NCI-H345 (cell line): ENCODE measurements around the gene UTP11.

Experiments used
- DNase-seq: peaks from one replicate; lab custom pipeline; 2025; lab: John Stamatoyannopoulos, UW

UTP11 gene

GRCh38 chr1:38003261-38004250 lies 9.0 kb upstream of the UTP11 start:
- DNase-seq = no peak

DNA sequence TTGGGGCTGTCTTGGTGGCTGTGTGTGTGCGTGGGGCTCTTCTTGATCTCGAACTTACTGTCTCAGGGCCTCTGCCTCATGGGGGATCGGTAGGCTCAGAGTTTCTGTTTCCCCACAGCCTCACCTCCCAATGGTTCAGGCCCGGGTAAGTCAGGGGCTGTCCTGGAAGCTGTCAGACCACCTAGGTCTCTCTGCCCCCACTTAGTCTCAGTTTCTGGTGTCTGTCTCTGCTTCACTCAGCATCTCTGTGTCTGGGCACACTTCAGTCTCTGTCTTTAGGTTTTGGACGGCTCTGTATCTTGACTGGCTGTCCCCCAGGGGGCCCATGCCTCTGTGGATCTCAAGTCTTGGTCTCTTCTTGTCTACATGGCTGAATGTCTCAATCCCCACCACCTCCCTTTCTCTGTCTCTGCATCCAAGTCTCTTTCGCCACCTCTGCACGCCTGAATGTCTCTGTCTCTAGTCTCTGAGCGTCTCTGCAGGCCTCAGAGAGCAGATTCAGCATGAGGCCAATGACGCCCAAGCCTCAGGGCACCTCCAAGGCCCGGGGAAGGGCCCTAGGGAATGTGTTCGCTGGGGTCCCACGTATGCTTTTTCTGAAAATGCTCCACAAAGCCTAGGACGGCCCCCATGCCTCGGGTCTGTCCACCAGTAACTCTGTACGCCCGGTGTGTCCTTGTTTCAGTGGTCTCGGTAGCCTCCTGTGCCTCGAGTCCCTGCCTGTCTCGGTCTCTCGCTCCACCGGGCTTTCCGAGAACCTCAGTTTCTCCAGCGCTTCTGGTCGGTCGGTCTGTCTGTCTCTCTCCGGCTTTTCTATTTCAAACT lies 8.0 kb upstream of the UTP11 start:
- no peak for DNase-seq

DNA sequence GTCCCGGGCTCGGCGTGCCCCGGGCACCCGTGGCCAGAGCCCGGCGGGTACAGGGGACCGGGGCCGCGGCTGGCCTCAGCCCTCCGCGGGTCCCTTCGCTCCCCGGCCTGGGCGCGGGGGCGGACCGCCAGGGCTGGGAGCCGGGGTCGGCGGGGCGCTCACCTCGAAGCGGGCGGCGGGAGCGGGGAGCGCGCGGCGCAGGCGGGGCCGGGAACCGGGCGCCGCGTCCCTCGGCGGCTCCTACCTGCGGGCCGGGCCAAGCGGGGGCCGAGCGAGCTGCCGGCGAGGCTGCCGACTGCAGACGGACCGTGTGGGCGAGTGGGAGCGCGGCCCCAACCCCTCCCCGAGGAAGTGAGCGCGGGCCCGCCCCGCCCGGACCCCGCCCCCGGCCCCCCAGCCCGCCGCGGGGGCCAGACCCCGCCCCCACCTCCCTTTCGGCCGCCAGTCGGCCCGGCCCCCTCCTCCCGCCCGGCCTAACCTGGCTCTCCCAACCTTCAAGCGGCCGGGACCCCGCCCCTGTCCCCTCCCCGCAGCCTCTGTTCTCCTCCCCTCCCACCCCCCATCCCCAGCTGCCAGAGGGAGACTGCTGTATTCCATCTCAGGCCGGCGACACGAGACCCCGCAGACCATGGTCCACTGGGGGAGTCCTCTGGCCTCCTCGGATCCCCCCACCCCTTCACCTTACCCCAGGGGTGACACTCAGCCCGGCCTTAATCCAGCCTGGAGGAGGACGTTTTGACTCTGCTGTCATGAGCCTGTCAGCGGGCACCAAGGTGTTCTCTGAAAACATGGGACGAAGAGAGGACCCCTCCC lies 7.1 kb upstream of the UTP11 start, which contains the start of gene FHL3:
FHL3 (minus strand) TSS at position 320 of the 813 bp plus-strand sequence. CDS start 6,102 bp downstream, outside the sequence.
- peak; percentile 72 for DNase-seq

DNA sequence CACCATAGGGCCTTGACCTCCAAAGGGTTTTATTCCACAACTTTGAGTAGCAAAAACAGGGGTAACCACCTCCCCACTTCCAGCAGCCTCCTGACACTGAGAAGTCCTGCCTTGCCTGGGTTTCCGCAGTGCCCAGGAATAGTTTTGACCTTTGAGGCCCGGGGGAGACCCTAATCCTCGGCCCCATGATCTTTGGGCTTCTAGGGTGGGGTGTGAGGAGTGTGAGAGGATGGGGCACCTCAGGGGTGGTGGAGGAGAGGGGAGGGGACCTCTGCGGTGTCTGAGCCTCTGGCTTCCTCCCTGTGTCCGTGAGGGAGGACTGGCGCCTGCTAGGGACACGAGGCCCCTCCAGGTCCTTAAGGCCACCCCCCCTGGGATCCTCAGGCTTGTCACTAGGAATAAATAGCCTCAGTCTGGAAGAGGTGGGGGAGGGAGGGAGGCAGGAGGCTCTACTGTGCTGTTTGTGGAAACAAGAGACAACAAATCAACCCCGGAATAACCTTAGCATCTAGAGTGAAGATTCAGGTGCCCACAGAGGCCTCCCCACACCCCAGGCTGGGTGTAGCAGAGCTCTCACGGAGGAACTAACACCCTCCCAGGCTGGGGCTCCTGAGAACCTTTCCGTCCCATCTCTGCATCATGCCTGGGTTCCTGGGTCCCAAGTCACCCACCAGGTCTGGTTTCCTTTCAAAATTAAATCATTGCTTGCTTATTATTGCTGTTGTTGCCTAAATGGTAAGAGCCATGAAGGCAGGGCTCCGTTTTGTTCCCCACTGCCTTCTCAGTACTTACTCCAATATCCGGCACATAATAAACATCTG lies 6.3 kb upstream of the UTP11 start:
- no peak for DNase-seq

DNA sequence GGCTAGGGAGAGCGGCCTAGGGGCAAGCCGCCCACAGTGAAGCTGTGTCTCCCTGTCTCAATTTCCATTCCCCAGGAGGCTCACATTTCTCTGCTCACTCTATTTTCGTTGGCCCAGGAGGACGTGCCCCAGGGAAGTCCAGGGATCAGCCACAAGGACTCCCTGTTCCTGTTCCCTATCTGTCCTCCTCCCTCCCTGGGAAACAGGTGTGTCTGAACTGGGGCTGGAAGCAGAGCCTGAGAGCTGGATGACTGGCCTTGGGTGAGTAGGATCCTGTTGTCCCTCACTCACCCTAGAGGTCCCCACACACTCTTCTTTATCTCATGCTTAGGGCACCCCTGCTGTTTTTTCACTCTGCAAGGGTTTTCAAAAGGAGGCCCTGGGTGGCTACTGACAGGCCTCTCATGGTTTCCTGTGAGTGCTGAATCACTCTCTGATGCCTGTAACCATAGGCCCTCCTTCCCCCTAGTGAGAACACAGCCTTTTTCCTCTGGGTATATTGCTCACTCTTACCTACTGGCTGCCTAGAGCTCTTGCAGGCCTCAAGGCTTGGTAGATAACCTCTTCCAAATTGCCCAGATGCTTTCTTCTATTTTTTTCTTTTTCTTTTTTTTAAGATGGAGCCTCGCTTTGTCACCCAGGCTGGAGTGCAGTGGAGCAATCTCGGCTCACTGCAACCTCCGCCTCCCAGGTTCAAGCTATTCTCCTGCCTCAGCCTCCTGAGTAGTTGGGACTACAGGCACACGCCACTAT lies 3.3 kb upstream of the UTP11 start:
- no peak for DNase-seq

- DNase-seq = no peak
These were observed 2.7 kb upstream of the UTP11 start for GRCh38 chr1:38009841-38010180.

- DNase-seq = no peak
These were observed 691 bp downstream of the UTP11 start for GRCh38 chr1:38013227-38013622.

DNA sequence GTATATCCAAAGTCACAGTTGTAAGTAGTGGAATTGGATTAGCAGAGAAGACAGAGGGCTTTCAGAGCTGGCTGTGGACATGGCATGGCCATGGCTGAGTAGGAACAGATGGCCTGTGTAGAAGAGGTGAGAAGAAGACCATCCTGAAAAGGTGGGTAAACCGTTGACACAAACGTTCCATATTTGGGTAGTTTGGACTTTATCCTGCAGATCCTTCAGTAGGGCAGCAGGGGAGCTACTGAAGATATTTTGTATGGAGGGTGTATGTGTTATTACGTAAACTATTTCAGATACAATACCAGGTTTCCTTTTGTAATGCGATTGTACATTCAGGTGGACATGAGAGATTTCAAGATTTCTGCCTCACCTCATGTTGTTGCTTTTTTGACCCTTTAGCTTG lies 1.6 kb downstream of the UTP11 start:
- no peak for DNase-seq

GRCh38 chr1:38014724-38015424 lies 2.3 kb downstream of the UTP11 start:
- no peak for DNase-seq

- DNase-seq = no peak
These were observed 3.6 kb downstream of the UTP11 start for GRCh38 chr1:38015978-38016725.

- DNase-seq = no peak
These were observed 6.4 kb downstream of the UTP11 start for GRCh38 chr1:38018864-38019343.

DNA sequence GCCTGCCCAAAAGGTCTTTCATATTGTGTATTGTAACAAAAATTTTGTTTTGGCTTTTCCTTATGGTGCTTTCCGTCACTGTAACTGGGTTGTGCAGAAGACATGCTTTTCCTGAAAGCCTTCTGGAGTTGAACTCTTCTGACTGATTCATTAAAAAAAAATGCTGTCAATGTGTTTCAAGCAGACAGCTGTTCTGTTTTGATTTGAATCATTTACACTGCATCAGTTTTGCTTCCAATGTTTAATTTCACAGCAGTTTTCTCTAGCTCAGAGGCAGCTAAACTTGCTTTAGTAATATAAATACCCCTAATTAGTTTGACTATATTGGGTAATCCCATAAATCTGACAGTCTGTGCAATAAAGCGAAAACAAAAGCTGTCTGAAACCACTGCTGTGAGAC lies 7.9 kb downstream of the UTP11 start:
- no peak for DNase-seq

DNA sequence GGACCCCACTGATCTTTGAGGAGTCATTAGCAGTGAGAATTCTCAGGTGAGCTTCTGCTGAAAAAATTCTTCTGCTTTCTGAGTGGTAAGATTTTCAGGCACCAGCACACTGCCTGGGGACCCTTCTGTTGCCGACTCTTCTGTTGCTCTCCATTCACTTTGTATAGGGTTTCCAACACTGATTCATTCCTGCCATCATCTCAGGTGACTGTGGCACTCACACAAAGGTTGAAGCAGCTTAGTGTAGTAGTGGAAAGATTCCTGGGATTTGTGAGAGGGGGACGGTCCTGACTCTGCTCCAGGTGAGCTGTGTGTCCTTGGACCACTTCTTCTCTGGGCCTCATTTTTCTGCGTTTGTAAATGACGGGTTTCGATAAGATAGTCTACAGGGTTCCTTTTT lies 9.4 kb downstream of the UTP11 start:
- no peak for DNase-seq

GRCh38 chr1:38022810-38023209 lies 10.3 kb downstream of the UTP11 start:
- DNase-seq = no peak

DNA sequence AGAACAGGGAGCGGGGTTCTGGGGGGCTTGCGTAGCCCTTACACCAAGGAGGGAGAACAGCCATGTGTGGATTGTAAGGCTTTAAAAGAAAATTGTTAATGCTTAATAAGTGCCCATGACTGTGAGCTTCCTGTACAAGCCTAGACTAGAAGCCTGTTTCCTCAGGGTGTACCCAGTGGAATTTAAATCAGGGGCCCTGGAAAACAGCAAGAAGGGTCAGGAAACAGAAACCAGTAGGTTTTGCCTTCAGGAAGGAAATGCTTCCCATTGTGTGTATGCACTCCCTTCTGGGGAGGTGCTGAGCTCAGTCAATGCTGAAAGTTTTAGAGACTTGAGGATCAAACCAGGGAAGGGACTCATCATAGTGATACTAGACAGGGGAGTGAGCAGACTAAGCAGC lies 12.7 kb downstream of the UTP11 start:
- DNase-seq = no peak

GRCh38 chr1:38025664-38026063 lies 13.1 kb downstream of the UTP11 start:
- no peak for DNase-seq

DNA sequence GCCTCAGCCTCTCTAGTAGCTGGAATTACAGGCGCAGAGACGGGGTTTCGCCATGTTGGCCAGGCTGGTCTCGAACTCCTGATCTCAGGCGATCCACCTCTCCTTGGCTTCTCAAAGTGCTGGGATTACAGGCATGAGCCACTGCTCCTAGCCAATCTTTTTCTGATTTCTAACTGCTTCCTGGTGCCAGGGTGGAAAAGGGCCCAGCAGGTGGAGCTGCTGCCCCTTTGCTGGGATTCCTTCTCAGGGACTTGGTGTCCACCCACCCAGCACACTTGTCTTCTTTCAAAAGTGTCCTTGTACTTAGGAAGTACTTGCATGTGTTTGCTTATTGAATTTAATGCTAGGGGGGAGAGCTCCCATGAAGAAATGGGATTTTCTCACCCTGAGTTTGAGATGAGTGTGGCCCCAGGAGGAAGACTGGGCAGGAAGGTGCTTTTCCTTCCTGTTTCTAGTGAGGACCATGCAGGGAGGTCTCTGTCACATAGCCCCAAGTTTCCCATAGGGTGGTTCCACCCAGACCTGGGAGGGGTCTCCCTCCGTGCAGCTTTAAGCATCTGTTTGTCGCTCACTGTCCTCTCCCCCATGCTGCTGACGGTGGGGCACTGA lies 14.2 kb downstream of the UTP11 start:
- DNase-seq = peak; percentile 68
